Central memory CD8-positive, alpha-beta T cell (primary cell): Measurements from ENCODE around the gene AQP2.
A peak's percentile ranks its signal among the peaks of the same experiment; 100 is the strongest.

Experiments used
- ATAC-seq: fragments of 150-1000 bp; cut with Tn5 transposase; replicated peaks from 2 replicates; pipeline ENCODE4 v1.10.0; 2022; ENCODE audit warnings: mild to moderate bottlenecking, moderate FRiP score, moderate number of reproducible peaks; ENCODE audit not compliant: poor library complexity, severe bottlenecking; ENCODE audit errors: extremely low read depth
- DNase-seq, 2 donors: peaks; one replicate each; pipeline ENCODE4 v3.0.0; 2021; ENCODE audit warnings: low spot score in 2 of 2
- H3K27ac Mint-ChIP-seq: one replicate; pipeline ENCODE4 v1.8.0; 2022; ENCODE audit warnings: low read depth, mild to moderate bottlenecking, moderate library complexity, mixed read lengths
- H3K27me3 Mint-ChIP-seq: one replicate; pipeline ENCODE4 v1.8.0; 2022; ENCODE audit warnings: mixed read lengths
- H3K36me3 Mint-ChIP-seq: one replicate; pipeline ENCODE4 v1.8.0; 2022; ENCODE audit warnings: mild to moderate bottlenecking, moderate library complexity, mixed read lengths; ENCODE audit not compliant: insufficient read depth
- H3K4me1 Mint-ChIP-seq: one replicate; pipeline ENCODE4 v1.8.0; 2022; ENCODE audit warnings: mixed read lengths
- H3K4me3 Mint-ChIP-seq: one replicate; pipeline ENCODE4 v1.8.0; 2022; ENCODE audit warnings: mild to moderate bottlenecking, moderate library complexity, mixed read lengths
- H3K9me3 Mint-ChIP-seq: one replicate; pipeline ENCODE4 v1.8.0; 2022; ENCODE audit warnings: mixed read lengths

AQP2 gene

GRCh38 chr12:49956663-49957569 lies 6.4 kb downstream of the AQP2 start:
- ATAC-seq = no peak
- no peaks in the 10 kb centered on the region for H3K9me3 Mint-ChIP-seq
- no peak overlapping the region for H3K27ac Mint-ChIP-seq
- H3K36me3 Mint-ChIP-seq = peaks cover 1% of the 10 kb centered on the region
- DNase-seq = no peak
- H3K4me1 Mint-ChIP-seq = no peaks in the 10 kb centered on the region
- no peak overlapping the region for H3K4me3 Mint-ChIP-seq
- peaks cover 72% of the 10 kb centered on the region for H3K27me3 Mint-ChIP-seq

- ATAC-seq (no peak), DNase-seq (no peak)
- Mint-ChIP-seq H3K4me1 (no peaks in the 10 kb centered on the region), H3K9me3 (no peaks in the 10 kb centered on the region), H3K36me3 (peaks cover 1% of the 10 kb centered on the region), H3K4me3 (no peak overlapping the region), H3K27ac (no peak overlapping the region), H3K27me3 (peaks cover 77% of the 10 kb centered on the region)
These were observed 7.0 kb downstream of the AQP2 start for GRCh38 chr12:49957570-49957967.

GRCh38 chr12:49959685-49960473 lies 9.3 kb downstream of the AQP2 start:
- peaks cover 1% of the 10 kb centered on the region for H3K36me3 Mint-ChIP-seq
- peaks cover 86% of the 10 kb centered on the region for H3K27me3 Mint-ChIP-seq
- H3K4me3 Mint-ChIP-seq = peak overlapping the region; percentile 38
- no peak overlapping the region for H3K27ac Mint-ChIP-seq
- H3K4me1 Mint-ChIP-seq = no peaks in the 10 kb centered on the region
- H3K9me3 Mint-ChIP-seq = no peaks in the 10 kb centered on the region
- DNase-seq = no peak
- ATAC-seq = no peak

DNA sequence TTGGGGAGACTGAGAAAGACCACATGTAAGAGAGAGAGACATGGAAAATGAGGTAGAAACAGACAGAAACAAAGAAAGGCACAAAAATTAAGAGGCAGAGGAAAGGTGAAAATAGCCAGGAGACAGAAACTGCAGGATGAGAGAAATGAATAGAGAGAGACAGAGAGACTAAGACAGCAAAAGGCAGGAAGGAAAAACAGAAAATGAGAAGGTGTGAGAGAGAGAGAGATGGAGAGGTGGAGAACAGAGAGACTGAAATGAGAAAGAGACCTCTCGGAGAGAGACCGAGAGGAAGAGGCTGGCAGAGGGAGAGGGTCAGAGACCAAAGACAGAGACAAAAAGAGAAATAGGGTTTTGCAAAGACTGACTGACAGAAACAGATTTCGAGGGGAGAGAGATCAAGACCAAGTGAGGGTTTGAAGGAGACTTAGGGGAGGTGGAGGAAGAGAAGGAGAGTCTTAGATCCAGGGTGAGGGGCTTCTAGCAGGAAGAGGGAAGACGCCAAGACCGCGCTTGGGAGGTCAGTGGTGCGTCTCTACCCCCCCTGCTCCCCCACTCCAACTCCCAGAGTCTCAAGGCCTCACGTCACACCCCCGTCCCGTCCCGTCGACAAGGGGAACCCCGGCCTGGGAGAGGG lies 10.1 kb downstream of the AQP2 start:
- DNase-seq = no peak
- peaks cover 88% of the 10 kb centered on the region for H3K27me3 Mint-ChIP-seq
- no peaks in the 10 kb centered on the region for H3K9me3 Mint-ChIP-seq
- peak overlapping the region; percentile 38 for H3K4me3 Mint-ChIP-seq
- H3K36me3 Mint-ChIP-seq = no peaks in the 10 kb centered on the region
- H3K27ac Mint-ChIP-seq = no peak overlapping the region
- ATAC-seq = no peak
- H3K4me1 Mint-ChIP-seq = no peaks in the 10 kb centered on the region

GRCh38 chr12:49961111-49961922 lies 10.8 kb downstream of the AQP2 start, which contains the start of gene AQP5:
Gene AQP5, plus strand, starts transcription at chr12:49961872. Its CDS starts 146 bp downstream, at chr12:49962018.
- H3K9me3 Mint-ChIP-seq = no peaks in the 10 kb centered on the region
- peaks cover 89% of the 10 kb centered on the region for H3K27me3 Mint-ChIP-seq
- peaks cover 2% of the 10 kb centered on the region for H3K36me3 Mint-ChIP-seq
- no peaks in the 10 kb centered on the region for H3K4me1 Mint-ChIP-seq
- H3K4me3 Mint-ChIP-seq = peak within 1 kb of the TSS; percentile 38
- DNase-seq (no peak), ATAC-seq (no peak)
- no peak within 1 kb of the TSS for H3K27ac Mint-ChIP-seq

- no peak overlapping the region for H3K27ac Mint-ChIP-seq
- DNase-seq (no peak), ATAC-seq (no peak)
- H3K4me1 Mint-ChIP-seq = peaks cover 5% of the 10 kb centered on the region
- H3K9me3 Mint-ChIP-seq = no peaks in the 10 kb centered on the region
- H3K36me3 Mint-ChIP-seq = peaks cover 2% of the 10 kb centered on the region
- no peak overlapping the region for H3K4me3 Mint-ChIP-seq
- H3K27me3 Mint-ChIP-seq = peaks cover 87% of the 10 kb centered on the region
These were observed 11.6 kb downstream of the AQP2 start for GRCh38 chr12:49961993-49962764.

DNA sequence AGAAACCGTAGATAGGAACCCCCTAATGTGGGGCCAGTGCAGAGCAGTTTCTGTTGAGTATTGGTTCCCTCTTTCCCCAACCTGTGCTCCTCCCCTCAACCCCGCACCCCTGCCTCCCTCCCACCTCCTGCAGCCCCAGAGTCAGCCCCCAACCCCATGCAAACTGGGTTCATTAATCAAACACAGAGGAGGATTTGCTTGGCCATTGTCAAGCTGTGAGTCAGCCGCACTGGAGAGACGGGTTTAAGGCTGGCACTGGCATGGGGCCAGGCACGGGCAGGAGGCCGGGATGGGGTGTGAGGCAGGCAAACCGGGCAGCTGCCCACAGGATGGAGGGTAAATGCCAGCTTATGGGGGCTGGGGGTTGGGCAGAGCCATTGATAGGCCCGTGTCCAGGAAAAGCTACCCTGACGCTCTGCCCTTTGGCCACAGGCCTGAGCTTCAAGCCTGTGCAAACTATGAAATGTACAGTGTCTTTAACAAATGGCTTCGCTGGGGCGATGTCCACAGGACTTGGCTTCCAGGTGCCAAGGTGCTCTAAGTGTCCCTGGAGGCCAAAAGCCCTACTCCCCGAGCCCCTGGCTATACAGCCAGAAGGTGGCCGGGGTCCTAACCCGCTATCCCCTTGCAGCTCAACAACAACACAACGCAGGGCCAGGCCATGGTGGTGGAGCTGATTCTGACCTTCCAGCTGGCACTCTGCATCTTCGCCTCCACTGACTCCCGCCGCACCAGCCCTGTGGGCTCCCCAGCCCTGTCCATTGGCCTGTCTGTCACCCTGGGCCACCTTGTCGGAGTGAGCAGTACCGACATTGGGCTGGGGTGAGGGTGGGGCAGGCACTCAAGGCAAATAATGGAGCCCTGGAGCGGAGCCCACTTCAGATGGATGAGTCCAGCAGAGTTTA lies 12.6 kb downstream of the AQP2 start:
- Mint-ChIP-seq H3K27me3 (peaks cover 78% of the 10 kb centered on the region), H3K9me3 (no peaks in the 10 kb centered on the region), H3K4me1 (peaks cover 6% of the 10 kb centered on the region), H3K27ac (no peak overlapping the region), H3K36me3 (peaks cover 2% of the 10 kb centered on the region), H3K4me3 (no peak overlapping the region)
- ATAC-seq = no peak
- no peak for DNase-seq

DNA sequence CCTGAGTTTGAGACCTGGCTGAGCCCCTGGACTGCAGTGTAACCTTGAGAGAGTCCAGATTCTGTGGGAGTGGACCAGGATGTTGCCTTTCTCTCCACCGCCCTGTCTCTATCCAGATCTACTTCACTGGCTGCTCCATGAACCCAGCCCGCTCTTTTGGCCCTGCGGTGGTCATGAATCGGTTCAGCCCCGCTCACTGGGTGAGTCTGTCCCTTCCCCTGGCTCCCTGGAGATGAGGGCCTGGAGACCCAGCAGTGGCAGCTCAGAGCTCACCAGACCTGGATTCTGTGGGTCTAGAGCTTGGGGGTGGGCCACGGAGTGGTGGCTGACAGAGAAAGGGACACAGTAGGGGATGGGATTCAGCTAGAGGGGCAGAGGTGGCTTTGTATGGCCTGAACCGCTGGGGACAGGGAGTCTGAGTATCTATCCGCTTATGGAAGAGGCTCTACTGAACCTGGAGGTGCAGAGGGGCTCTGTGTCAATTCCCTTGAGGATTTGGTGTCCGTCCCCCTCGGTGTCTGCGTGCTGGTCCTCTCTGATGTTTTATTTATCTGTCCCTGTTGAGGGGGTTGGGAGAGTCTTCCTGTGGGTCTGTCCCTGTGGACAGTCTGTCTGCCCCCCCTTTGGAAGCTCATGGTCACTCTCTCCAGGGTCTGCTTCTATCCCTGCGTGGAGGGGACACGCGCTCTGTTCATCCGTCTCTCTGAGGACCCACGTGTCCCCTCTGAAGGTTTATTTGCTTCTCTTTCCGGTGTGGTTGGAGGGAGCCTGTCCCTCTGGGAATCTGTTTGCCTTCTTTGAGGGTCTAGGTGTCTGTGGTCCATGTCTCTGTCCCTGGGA lies 13.7 kb downstream of the AQP2 start:
- H3K36me3 Mint-ChIP-seq = peaks cover 2% of the 10 kb centered on the region
- no peak overlapping the region for H3K27ac Mint-ChIP-seq
- DNase-seq (no peak), ATAC-seq (no peak)
- peaks cover 6% of the 10 kb centered on the region for H3K4me1 Mint-ChIP-seq
- no peaks in the 10 kb centered on the region for H3K9me3 Mint-ChIP-seq
- no peak overlapping the region for H3K4me3 Mint-ChIP-seq
- H3K27me3 Mint-ChIP-seq = peaks cover 67% of the 10 kb centered on the region

- DNase-seq (no peak), ATAC-seq (no peak)
- H3K9me3 Mint-ChIP-seq = no peaks in the 10 kb centered on the region
- peaks cover 59% of the 10 kb centered on the region for H3K27me3 Mint-ChIP-seq
- peaks cover 6% of the 10 kb centered on the region for H3K4me1 Mint-ChIP-seq
- peaks cover 2% of the 10 kb centered on the region for H3K36me3 Mint-ChIP-seq
- H3K4me3 Mint-ChIP-seq = no peak overlapping the region
- H3K27ac Mint-ChIP-seq = no peak overlapping the region
These were observed 14.5 kb downstream of the AQP2 start for GRCh38 chr12:49964849-49965624.

DNA sequence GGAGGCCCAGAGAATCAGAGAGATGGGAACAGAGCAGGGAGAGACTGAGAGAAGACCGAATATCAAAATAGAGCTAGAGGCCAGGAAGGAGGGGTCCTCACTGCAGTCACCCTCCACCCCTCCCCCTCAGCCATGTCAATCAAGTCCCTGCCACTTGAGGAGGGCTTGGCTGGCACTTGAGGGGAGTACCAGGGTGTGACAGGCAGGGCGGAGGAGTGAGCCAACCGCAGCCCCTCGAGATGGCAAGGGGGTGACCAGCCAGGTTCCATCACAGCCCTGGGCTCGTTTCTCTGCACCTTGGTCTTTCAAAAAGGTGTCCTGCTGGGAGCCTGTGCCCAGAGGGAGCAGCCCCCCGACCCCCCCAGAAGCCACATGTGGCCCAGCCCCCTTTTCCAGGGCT lies 15.3 kb downstream of the AQP2 start:
- peaks cover 51% of the 10 kb centered on the region for H3K27me3 Mint-ChIP-seq
- H3K4me3 Mint-ChIP-seq = no peak overlapping the region
- DNase-seq (no peak), ATAC-seq (no peak)
- no peak overlapping the region for H3K27ac Mint-ChIP-seq
- H3K36me3 Mint-ChIP-seq = peaks cover 2% of the 10 kb centered on the region
- H3K4me1 Mint-ChIP-seq = peaks cover 6% of the 10 kb centered on the region
- no peaks in the 10 kb centered on the region for H3K9me3 Mint-ChIP-seq
